ENCODE results near the gene SRGAP3.

DNA sequence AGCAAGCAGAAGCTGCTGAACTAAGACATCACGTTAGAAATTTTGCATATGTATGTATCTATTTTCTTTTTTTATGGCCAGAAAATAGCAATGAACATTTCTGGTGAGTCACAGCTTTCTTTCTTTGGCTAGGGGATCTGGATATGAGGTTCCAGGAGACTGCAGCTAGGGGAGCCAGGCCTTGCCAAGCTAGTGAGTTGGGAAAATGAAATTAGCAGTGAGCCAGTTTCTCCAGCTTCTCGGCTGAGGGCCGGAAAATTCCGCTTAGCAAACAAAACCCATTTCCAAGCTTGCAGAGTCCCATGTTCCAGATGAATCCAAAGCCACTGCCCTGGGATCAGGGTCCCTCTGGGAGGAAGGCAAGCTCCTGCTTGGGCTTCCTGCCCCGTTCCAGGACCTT, 137.6 kb downstream of the SRGAP3 start:
- TF ChIP-seq POLR2A (IDR thresholded peaks at IDR 0.05) (no peak), EP300 (IDR thresholded peaks at IDR 0.05) (no peak)
- TF ChIP-seq, protein P1, sequence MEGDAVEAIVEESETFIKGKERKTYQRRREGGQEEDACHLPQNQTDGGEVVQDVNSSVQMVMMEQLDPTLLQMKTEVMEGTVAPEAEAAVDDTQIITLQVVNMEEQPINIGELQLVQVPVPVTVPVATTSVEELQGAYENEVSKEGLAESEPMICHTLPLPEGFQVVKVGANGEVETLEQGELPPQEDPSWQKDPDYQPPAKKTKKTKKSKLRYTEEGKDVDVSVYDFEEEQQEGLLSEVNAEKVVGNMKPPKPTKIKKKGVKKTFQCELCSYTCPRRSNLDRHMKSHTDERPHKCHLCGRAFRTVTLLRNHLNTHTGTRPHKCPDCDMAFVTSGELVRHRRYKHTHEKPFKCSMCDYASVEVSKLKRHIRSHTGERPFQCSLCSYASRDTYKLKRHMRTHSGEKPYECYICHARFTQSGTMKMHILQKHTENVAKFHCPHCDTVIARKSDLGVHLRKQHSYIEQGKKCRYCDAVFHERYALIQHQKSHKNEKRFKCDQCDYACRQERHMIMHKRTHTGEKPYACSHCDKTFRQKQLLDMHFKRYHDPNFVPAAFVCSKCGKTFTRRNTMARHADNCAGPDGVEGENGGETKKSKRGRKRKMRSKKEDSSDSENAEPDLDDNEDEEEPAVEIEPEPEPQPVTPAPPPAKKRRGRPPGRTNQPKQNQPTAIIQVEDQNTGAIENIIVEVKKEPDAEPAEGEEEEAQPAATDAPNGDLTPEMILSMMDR (IDR thresholded peaks at IDR 0.05), result no peak
